Stimulated activated CD4-positive, alpha-beta T cell treated with anti-CD3 and anti-CD28 coated beads, Interleukin-4, amount 100 ng/mL, for 48 hours (primary cell): ENCODE measurements around the gene MTNR1A.

Source experiments
- DNase-seq, 2 donors: peaks; one replicate each; pipeline ENCODE4 v3.0.0-alpha.2; 2020; ENCODE audit warnings: low read depth in 2 of 2

MTNR1A gene

GRCh38 chr4:186554914-186555827 lies at the start of gene MTNR1A:
MTNR1A (minus strand) TSS chr4:186555567; CDS start chr4:186555365, 202 bp downstream.
- no peak for DNase-seq

- DNase-seq = no peak
Measured at GRCh38 chr4:186604124-186604807, 48.9 kb upstream of the MTNR1A start.

- no peak for DNase-seq
Measured at GRCh38 chr4:186602978-186603377, 47.6 kb upstream of the MTNR1A start.

- no peak for DNase-seq
Measured at GRCh38 chr4:186599483-186599882, 44.1 kb upstream of the MTNR1A start.

- no peak for DNase-seq
Measured at GRCh38 chr4:186598686-186599085, 43.3 kb upstream of the MTNR1A start.

GRCh38 chr4:186596850-186597390 lies 41.6 kb upstream of the MTNR1A start:
- DNase-seq = no peak

GRCh38 chr4:186596346-186596745 lies 41.0 kb upstream of the MTNR1A start:
- DNase-seq = no peak

GRCh38 chr4:186593587-186593973 lies 38.2 kb upstream of the MTNR1A start:
- no peak for DNase-seq

- DNase-seq = no peak
Measured at GRCh38 chr4:186592966-186593586, 37.7 kb upstream of the MTNR1A start.

- DNase-seq = no peak
Measured at GRCh38 chr4:186592445-186592844, 37.1 kb upstream of the MTNR1A start.

- DNase-seq = no peak
Measured at GRCh38 chr4:186591651-186592050, 36.3 kb upstream of the MTNR1A start.

GRCh38 chr4:186588503-186588902 lies 33.1 kb upstream of the MTNR1A start:
- no peak for DNase-seq

GRCh38 chr4:186587416-186588018 lies 32.1 kb upstream of the MTNR1A start:
- DNase-seq = peak; percentile 41 to 63

- DNase-seq = no peak
Measured at GRCh38 chr4:186586205-186586604, 30.8 kb upstream of the MTNR1A start.

- DNase-seq = no peak
Measured at GRCh38 chr4:186584912-186585311, 29.5 kb upstream of the MTNR1A start.

- no peak for DNase-seq
Measured at GRCh38 chr4:186581421-186581820, 26.1 kb upstream of the MTNR1A start.

- DNase-seq = no peak
Measured at GRCh38 chr4:186580669-186581068, 25.3 kb upstream of the MTNR1A start.

GRCh38 chr4:186570193-186570996 lies 15.0 kb upstream of the MTNR1A start:
- DNase-seq = no peak

- no peak for DNase-seq
Measured at GRCh38 chr4:186569533-186570192, 14.3 kb upstream of the MTNR1A start.

GRCh38 chr4:186566068-186566467 lies 10.7 kb upstream of the MTNR1A start:
- no peak for DNase-seq
